ENCODE measurements around the gene MEGF11. TPM values are rescaled to one million over a fixed set of nuclear protein-coding genes. Genes with fewer than 3 reads are reported as not detected.

MEGF11 gene
- total RNA-seq, 4 donors from 2014 or later, result 0.20 TPM; not detected in 3

DNA sequence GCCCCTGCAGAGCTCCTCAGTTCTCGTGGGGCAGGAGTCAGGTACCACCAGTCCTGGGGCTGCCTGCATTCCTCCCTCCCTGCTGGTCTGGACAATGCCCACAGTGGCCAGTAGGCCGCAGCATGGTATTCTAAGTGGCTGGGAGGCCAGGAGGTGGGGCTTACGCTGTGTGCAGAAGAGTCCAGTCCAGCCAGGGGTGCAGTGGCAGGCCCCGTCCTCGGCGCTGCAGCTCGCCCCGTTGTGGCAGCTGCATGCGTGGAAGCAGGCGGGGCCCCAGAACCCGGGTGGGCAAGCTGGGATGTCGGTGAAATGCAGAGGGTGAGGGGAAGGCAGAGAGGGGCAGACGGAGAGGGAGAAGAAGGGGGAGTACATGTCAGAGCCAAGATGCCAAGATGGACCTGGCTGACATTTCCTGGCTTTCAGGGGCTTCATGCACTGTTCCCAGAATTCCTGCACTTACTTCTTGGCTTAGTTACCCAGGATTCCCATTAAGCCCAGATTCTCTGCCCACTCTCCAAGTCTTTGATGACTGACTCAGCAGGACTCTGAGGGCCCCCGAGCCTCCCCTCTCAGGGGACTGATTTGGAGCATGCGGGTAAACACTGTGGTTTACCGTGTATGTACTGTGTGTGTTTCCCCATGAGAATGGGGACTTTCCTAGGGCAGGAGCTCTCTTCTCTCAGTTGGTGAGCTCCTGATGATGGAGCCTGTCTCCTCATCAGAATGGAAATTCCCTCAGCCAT, 336.7 kb downstream of the MEGF11 start:
- Histone ChIP-seq H3K27ac (no peak overlapping the region), H3K4me3 (replicated peaks in 1 of 3) (no peak overlapping the region), H3K4me1 (peaks cover 0 to 8% of the 10 kb centered on the region in 2 donors), H3K36me3 (no peaks in the 10 kb centered on the region), H3K9me3 (no peaks in the 10 kb centered on the region), H3K27me3 (no peaks in the 10 kb centered on the region)
- WGBS, 2 donors, result 29 to 34% methylated on average over 13 to 14 of the region's 16 CpGs
- peak; percentile 73 to 74 for DNase-seq
- intact Hi-C loops (cut with DNase I), result no loop called here
- TF ChIP-seq POLR2A (IDR thresholded peaks at IDR 0.05) (no peak), CTCF (IDR thresholded peaks at IDR 0.05) (peak in 5 of 6 experiments; percentile 15 to 77 (median 66))

- 81% methylated on average over 6 of the region's 7 CpGs; no CpG with 5 or more reads in 1 of the 2 donors for WGBS, 2 donors
- H3K27ac ChIP-seq, result no peak overlapping the region
- TF ChIP-seq POLR2A (IDR thresholded peaks at IDR 0.05), result no peak
- TF ChIP-seq CTCF (IDR thresholded peaks at IDR 0.05), result no peak
- H3K27me3 ChIP-seq, result no peaks in the 10 kb centered on the region
- peaks cover 0 to 8% of the 10 kb centered on the region in 2 donors for H3K4me1 ChIP-seq
- DNase-seq, result no peak
- intact Hi-C loops (cut with DNase I), result no loop called here
- no peaks in the 10 kb centered on the region for H3K9me3 ChIP-seq
- H3K4me3 ChIP-seq (replicated peaks in 1 of 3), result no peak overlapping the region
- no peaks in the 10 kb centered on the region for H3K36me3 ChIP-seq
Measured at GRCh38 chr15:65916041-65916663, 337.4 kb downstream of the MEGF11 start.

DNA sequence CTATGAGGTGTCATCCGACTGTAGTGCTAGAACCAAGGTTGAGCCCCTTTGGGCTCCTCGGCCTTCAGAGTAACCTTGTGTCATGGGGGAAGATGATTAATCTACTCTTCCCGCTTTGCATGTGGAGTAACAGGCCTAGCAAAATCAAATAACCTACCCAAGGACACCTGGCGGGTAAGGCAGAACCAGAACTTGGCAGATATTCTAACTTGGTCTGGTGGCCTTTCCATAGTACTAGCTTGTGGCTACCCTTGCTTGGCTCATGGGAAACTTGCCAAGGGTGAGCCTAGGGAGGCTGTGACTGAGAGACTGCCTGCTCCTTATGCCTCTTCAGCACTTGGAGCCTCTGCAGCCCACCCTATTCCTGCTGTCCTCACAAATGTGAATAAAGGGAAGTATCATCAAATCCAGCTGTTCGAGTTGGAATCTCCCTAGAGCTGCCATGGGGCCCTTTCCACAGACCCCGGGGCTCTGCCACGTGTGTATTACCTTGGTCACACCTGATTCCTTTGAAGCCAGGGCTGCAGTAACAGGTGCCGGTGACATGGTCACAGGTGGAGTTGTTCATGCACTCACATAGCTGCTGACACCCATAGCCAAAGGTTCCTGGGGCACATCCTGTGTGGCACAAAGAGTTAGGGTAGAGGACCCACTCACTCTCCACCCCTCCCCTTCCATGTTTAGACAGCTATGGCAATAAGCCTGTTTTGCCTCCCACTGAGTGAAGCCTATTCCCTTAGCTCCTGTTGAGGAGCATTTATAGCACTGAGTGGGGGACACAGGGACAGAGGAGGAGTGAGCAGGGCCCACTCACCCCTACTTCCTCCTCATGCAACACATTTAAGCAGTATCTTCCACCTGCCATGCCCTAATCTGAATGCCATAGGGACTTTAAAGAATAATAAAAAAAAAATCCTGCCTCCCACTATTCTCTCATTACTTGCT, 338.3 kb downstream of the MEGF11 start:
- no peak overlapping the region for H3K27ac ChIP-seq
- H3K4me3 ChIP-seq (replicated peaks in 1 of 3), result no peak overlapping the region
- TF ChIP-seq POLR2A (IDR thresholded peaks at IDR 0.05), result no peak
- TF ChIP-seq CTCF (IDR thresholded peaks at IDR 0.05), result no peak
- H3K27me3 ChIP-seq, result no peaks in the 10 kb centered on the region
- intact Hi-C loops (cut with DNase I), result no loop called here
- peaks cover 0 to 4% of the 10 kb centered on the region in 2 donors for H3K36me3 ChIP-seq
- H3K9me3 ChIP-seq, result no peaks in the 10 kb centered on the region
- DNase-seq, result no peak
- 94 to 98% methylated on average over 5 to 8 of the region's 8 CpGs for WGBS, 2 donors
- peaks cover 0 to 8% of the 10 kb centered on the region in 2 donors for H3K4me1 ChIP-seq

GRCh38 chr15:65914386-65914785, 339.2 kb downstream of the MEGF11 start:
- 74 to 83% methylated on average over 4 of the region's 4 CpGs for WGBS, 2 donors
- Histone ChIP-seq H3K9me3 (no peaks in the 10 kb centered on the region), H3K27ac (no peak overlapping the region), H3K4me1 (peaks cover 0 to 8% of the 10 kb centered on the region in 2 donors), H3K4me3 (replicated peaks in 1 of 3) (no peak overlapping the region), H3K36me3 (peaks cover 0 to 4% of the 10 kb centered on the region in 2 donors), H3K27me3 (no peaks in the 10 kb centered on the region)
- no peak for DNase-seq
- TF ChIP-seq CTCF (IDR thresholded peaks at IDR 0.05) (no peak), POLR2A (IDR thresholded peaks at IDR 0.05) (no peak)
- intact Hi-C loops (cut with DNase I), result no loop called here
